Measurements from ENCODE around the gene SPESP1. TPM values are rescaled to one million over a fixed set of nuclear protein-coding genes. Genes with fewer than 3 reads are reported as not detected.
"Not testable (repeated sequence)": the region's sequence is repeated elsewhere in the genome, so short reads cannot be mapped to it uniquely, and the experiment has no call there.

SPESP1 gene
- total and polyA plus RNA-seq, 9 donors, result 1.5 to 12.1 (median 3.1) TPM

DNA sequence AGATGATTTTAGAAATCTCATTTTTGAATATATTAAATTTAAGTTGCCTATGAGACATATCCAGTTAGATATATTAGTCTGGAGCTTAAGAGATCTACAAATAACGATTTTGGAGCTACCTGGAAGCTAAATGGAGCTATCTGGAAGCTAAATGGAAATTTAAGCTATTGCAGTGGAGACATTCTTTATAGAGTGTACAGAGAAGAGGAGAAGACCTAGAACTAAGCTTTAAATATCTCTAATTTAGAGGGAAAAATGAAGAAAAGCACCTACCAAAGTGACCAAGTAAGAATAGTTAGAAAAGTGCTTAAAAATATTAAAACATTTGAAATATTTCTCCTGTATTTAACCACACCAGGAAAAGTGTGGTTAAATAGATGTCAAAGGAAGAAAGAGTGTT, 28.3 kb downstream of the SPESP1 start:
- intact Hi-C loops (cut with DNase I), result no loop called here
- Histone ChIP-seq H3K4me1 (ENCODE audit: insufficient read depth) (no peaks in the 10 kb centered on the region), H3K27ac (no peak overlapping the region), H3K4me3 (no peak overlapping the region), H3K36me3 (no peaks in the 10 kb centered on the region), H3K9me3 (no peaks in the 10 kb centered on the region), H3K27me3 (no peaks in the 10 kb centered on the region)
- TF ChIP-seq, protein P1, sequence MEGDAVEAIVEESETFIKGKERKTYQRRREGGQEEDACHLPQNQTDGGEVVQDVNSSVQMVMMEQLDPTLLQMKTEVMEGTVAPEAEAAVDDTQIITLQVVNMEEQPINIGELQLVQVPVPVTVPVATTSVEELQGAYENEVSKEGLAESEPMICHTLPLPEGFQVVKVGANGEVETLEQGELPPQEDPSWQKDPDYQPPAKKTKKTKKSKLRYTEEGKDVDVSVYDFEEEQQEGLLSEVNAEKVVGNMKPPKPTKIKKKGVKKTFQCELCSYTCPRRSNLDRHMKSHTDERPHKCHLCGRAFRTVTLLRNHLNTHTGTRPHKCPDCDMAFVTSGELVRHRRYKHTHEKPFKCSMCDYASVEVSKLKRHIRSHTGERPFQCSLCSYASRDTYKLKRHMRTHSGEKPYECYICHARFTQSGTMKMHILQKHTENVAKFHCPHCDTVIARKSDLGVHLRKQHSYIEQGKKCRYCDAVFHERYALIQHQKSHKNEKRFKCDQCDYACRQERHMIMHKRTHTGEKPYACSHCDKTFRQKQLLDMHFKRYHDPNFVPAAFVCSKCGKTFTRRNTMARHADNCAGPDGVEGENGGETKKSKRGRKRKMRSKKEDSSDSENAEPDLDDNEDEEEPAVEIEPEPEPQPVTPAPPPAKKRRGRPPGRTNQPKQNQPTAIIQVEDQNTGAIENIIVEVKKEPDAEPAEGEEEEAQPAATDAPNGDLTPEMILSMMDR (IDR thresholded peaks at IDR 0.05), result no peak
- TF ChIP-seq EP300 (IDR thresholded peaks at IDR 0.05) (no peak), POLR2A (IDR thresholded peaks at IDR 0.05) (no peak)
- no peak for DNase-seq
- 77 to 81% (median 78%) methylated on average over 1 of the region's 1 CpG for WGBS, 3 donors

DNA sequence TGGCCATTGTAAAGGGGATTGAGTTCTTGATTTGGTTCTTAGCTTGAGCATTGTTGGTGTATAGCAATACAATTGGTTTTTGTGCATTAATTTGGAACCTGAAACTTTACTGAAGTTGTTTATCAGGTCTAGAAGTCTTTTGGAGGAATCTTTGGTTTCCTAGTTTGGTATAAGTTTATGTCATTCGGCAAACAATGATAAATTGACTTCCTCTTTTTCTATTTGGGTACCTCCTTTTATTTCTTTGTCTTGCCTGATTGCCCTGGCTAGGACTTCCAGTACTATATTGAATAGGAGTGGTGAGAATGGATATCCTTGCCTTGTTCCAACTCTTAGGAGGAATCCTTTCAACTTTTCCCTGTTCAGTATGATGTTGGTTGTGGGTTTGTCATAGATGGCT, 32.1 kb downstream of the SPESP1 start:
- H3K4me1 ChIP-seq (ENCODE audit: insufficient read depth), result no peaks in the 10 kb centered on the region
- H3K27ac ChIP-seq, result no peak overlapping the region
- H3K27me3 ChIP-seq, result no peaks in the 10 kb centered on the region
- no peaks in the 10 kb centered on the region for H3K9me3 ChIP-seq
- WGBS, 3 donors, result 86 to 94% (median 86%) methylated on average over 1 of the region's 1 CpG
- TF ChIP-seq, protein P1 (IDR thresholded peaks at IDR 0.05), result no peak
- TF ChIP-seq POLR2A (IDR thresholded peaks at IDR 0.05) (no peak), EP300 (IDR thresholded peaks at IDR 0.05) (no peak)
- intact Hi-C loops (cut with DNase I), result no loop called here
- no peak overlapping the region for H3K4me3 ChIP-seq
- DNase-seq, result no peak
- no peaks in the 10 kb centered on the region for H3K36me3 ChIP-seq

DNA sequence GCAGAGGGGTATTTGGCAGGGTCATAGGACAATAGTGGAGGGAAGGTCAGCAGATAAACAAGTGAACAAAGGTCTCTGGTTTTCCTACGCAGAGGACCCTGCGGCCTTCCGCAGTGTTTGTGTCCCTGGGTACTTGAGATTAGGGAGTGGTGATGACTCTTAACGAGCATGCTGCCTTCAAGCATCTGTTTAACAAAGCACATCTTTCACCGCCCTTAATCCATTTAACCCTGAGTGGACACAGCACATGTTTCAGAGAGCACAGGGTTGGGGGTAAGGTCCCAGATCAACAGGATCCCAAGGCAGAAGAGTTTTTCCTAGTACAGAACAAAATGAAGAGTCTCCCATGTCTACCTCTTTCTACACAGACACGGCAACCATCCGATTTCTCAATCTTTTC, 33.4 kb downstream of the SPESP1 start:
- H3K36me3 ChIP-seq; H3K4me1 ChIP-seq (ENCODE audit: insufficient read depth); H3K9me3 ChIP-seq; H3K27me3 ChIP-seq; intact Hi-C loops (cut with DNase I); H3K4me3 ChIP-seq; DNase-seq; H3K27ac ChIP-seq: not testable (repeated sequence)
- 82 to 89% (median 87%) methylated on average over 6 to 7 of the region's 7 CpGs for WGBS, 3 donors

DNA sequence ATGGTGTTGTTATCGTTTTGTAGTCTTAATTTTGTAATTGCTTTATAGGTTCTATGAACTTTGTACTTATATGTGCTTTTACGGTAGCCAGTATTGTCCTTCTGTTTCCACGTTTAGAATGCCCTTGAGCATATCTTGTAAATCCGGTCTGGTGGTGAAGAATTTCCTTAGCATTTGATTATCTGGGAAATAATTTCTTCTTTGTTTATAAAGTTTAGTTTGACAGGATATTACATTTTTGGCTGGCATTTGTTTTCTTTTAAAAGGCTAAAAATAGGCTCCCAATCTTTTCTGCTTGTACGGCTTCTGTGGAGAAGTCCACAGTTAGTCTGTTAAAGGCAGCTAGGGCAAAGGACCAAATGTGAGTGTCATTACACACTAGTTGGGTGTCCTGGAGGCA, 36.7 kb downstream of the SPESP1 start:
- no peaks in the 10 kb centered on the region for H3K4me1 ChIP-seq (ENCODE audit: insufficient read depth)
- no peaks in the 10 kb centered on the region for H3K36me3 ChIP-seq
- no peak overlapping the region for H3K27ac ChIP-seq
- H3K27me3 ChIP-seq, result no peaks in the 10 kb centered on the region
- TF ChIP-seq POLR2A (IDR thresholded peaks at IDR 0.05) (no peak), EP300 (IDR thresholded peaks at IDR 0.05) (no peak)
- TF ChIP-seq, protein P1 (IDR thresholded peaks at IDR 0.05), result no peak
- H3K4me3 ChIP-seq, result no peak overlapping the region
- no peak for DNase-seq
- H3K9me3 ChIP-seq, result no peaks in the 10 kb centered on the region
- intact Hi-C loops (cut with DNase I), result no loop called here
- 68 to 72% (median 71%) methylated on average over 5 of the region's 5 CpGs for WGBS, 3 donors

DNA sequence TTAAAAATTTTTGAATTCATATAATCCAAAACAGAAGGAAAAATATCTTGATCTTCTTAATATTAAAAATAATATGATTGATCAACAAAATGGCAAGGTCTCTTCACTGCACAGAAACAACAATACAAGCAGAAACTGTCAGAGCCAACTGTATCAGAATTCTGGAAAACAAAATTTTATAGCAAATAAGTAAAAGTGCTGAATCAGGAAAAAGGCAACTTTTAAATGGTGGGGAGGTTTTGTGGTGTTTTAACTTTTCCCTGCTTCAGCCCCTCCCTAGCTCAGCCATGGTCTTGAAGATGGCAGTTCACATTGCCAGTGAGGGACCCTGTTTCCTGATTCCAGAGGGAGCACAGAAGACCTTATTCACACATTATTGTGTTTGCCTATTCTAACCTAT, 37.6 kb downstream of the SPESP1 start:
- intact Hi-C loops (cut with DNase I), result no loop called here
- Histone ChIP-seq H3K4me1 (ENCODE audit: insufficient read depth) (no peaks in the 10 kb centered on the region), H3K27ac (no peak overlapping the region), H3K27me3 (no peaks in the 10 kb centered on the region), H3K4me3 (no peak overlapping the region), H3K36me3 (no peaks in the 10 kb centered on the region), H3K9me3 (no peaks in the 10 kb centered on the region)
- TF ChIP-seq POLR2A (IDR thresholded peaks at IDR 0.05) (no peak), EP300 (IDR thresholded peaks at IDR 0.05) (no peak)
- TF ChIP-seq, protein P1 (IDR thresholded peaks at IDR 0.05), result no peak
- DNase-seq, result no peak

Measured in ovary (tissue), 9 donors.